GM19463 (cell line): Measurements from ENCODE around the gene OLIG2.

Experiments
- ATAC-seq: cut with Tn5 transposase; IDR thresholded peaks from one replicate; pipeline ENCODE4 v1.9.1; 2021; ENCODE audit warnings: mild to moderate bottlenecking, moderate library complexity; ENCODE audit not compliant: unreplicated experiment

Gene OLIG2

GRCh38 chr21:33032434-33033047, 6.8 kb downstream of the OLIG2 start:
- no peak for ATAC-seq

- ATAC-seq, result no peak
Observed at GRCh38 chr21:33033094-33033951, 7.6 kb downstream of the OLIG2 start.

- ATAC-seq, result no peak
Observed at GRCh38 chr21:33033961-33034413, 8.3 kb downstream of the OLIG2 start.

GRCh38 chr21:33035147-33035546, 9.4 kb downstream of the OLIG2 start:
- no peak for ATAC-seq

- no peak for ATAC-seq
Observed at GRCh38 chr21:33036430-33037162, 10.9 kb downstream of the OLIG2 start.

- ATAC-seq, result no peak
Observed at GRCh38 chr21:33037501-33037900, 11.8 kb downstream of the OLIG2 start.

GRCh38 chr21:33039536-33039935, 13.8 kb downstream of the OLIG2 start:
- no peak for ATAC-seq

GRCh38 chr21:33040215-33040614, 14.5 kb downstream of the OLIG2 start:
- ATAC-seq, result no peak

- no peak for ATAC-seq
Observed at GRCh38 chr21:33041981-33042380, 16.2 kb downstream of the OLIG2 start.

GRCh38 chr21:33042812-33043211, 17.1 kb downstream of the OLIG2 start:
- ATAC-seq, result no peak

GRCh38 chr21:33046455-33046854, 20.7 kb downstream of the OLIG2 start:
- ATAC-seq, result no peak

GRCh38 chr21:33047231-33047630, 21.5 kb downstream of the OLIG2 start:
- ATAC-seq, result no peak

- no peak for ATAC-seq
Observed at GRCh38 chr21:33051925-33052324, 26.2 kb downstream of the OLIG2 start.

GRCh38 chr21:33053951-33054350, 28.2 kb downstream of the OLIG2 start:
- no peak for ATAC-seq

GRCh38 chr21:33055991-33056390, 30.3 kb downstream of the OLIG2 start:
- ATAC-seq, result no peak

GRCh38 chr21:33057385-33057940, 31.7 kb downstream of the OLIG2 start:
- no peak for ATAC-seq

GRCh38 chr21:33058527-33058926, 32.8 kb downstream of the OLIG2 start:
- no peak for ATAC-seq

- ATAC-seq, result no peak
Observed at GRCh38 chr21:33058957-33059356, 33.2 kb downstream of the OLIG2 start.

- no peak for ATAC-seq
Observed at GRCh38 chr21:33059380-33059841, 33.7 kb downstream of the OLIG2 start.

- ATAC-seq, result no peak
Observed at GRCh38 chr21:33061233-33061632, 35.5 kb downstream of the OLIG2 start.

GRCh38 chr21:33063375-33063883, 37.7 kb downstream of the OLIG2 start:
- no peak for ATAC-seq
